ENCODE results near the gene PPP3CA.
"Not testable (repeated sequence)": the region's sequence is repeated elsewhere in the genome, so short reads cannot be mapped to it uniquely, and the experiment has no call there.

Gene PPP3CA

DNA sequence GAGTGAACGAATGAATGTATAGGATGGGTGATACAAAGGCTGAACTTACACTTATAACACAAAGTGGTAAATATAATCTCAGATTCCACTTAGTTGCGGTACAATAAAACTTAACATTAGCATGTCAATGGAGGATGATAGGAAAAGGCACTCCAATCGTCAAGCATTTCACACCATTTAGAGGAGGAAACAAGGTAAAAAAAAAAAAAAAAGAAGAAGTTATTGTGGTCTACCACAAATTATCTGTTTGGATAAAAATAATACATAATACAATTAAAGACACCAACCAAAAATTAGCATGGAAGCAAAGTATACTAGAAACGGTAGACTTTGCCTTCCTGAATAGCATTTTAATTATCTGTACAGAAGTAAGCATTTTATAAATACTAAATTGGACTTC, 205.5 kb downstream of the PPP3CA start:
- no peak for DNase-seq (ENCODE audit: low read depth in 2 of 2)

DNA sequence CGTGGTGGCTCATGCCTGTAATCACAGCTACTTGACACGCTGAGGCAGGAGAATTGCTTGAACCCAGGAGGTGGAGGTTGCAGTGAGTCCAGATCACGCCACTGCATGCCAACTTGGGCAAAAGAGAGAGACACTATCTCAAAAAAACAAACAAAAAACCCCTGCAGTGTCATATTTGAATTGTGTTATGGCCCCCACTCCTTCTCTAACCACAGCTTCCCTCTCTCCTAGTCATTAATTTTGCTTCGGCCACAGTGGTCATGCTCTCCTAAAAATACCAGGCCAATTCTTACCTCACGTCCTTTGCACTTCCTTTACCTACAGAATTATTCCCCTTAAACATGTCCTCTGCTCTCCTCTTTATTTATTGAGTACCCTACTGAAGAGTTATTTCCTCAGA, 206.1 kb downstream of the PPP3CA start:
- no peak for DNase-seq (ENCODE audit: low read depth in 2 of 2)

DNA sequence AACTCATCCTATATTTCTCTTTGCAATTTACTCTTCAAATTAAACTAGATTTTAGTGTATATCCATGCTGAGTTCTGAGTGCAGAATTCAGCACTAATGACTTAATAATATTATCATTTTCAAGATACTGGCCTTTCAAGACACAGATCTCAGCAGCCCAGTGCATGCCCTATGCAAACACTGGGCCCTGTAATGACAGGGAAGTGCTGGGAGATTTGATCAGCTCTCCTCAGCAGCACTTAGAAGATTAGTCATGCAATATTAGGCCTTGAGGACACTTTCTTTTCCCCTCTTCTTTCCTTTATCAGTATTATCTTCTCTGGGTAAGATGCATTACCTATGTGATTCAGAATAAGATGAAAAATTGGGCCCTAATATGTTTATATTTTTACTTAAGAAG, 207.1 kb downstream of the PPP3CA start:
- DNase-seq (ENCODE audit: low read depth in 2 of 2): no peak

DNA sequence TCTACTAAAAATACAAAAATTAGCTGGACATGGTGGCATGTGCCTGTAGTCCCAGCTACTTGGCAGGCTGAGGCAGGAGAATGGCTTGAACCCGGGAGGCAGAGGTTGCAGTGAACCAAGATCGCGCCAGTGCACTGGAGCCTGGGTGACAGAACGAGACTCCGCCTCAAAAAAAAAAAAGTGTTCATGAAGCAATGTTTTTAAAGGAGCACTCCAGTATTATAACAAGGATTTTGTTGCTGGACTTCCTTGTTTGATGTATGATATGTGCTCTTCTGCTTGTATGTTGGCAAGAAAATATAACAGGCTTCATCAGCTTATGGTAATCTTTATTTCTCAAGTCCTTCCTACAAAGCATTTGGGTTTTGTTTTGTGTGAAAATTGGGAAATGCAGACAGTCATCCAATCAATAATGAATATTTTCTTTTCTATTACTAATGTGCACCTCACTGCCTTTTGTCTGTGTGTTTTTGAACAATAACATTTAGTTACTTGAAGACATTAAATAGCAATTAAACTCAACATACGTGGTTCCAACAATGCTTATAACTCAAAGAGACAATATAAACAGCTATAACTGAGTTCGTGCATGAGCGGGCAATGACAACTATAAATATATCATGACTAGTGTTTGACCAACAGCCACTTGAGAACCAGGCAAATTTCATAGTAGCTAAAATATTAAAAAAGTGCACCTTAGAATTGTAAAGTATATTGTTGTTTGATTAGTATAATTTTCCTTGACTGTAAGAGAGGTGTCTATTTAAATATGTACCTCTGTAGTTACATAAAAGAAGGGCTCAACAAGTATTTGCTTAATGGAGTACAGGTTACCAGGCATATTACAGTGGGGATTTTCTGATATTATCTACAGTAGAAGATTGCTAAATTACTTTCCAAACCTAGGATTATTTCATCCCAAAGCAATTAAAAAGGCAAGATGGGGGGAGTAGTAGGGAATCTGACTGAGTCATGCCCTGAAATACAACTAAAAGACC, 210.7 kb downstream of the PPP3CA start:
- DNase-seq (ENCODE audit: low read depth in 2 of 2): no peak

DNA sequence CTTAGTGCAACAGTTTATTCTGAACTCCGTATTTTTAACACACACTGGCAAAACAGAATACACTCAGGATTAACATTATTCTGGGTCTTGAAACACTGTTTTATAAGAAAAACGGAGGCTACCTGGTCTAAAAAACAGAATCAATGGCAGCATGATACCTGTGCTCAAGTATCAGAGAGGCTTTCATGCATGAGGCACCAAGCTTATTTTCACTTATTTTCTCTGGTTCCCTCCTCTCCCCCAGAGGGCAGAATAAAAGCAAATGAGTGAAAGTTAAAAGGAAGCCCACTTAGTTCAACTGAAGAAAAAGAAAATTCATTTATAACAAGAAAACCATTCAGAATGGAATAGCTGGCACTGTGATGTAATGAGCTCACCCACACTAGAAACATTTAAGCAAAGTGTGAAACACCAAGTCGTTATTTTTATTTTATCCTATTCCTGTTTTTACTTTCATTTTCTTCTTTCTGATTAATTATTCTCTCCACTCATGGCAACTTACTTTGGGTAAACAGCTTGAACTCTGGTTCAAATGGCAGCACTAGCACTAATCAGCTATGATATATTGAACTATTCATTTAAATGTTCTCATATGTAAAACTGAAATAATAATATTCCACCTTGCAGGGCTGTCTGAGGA, 211.8 kb downstream of the PPP3CA start:
- DNase-seq (ENCODE audit: low read depth in 2 of 2): no peak

DNA sequence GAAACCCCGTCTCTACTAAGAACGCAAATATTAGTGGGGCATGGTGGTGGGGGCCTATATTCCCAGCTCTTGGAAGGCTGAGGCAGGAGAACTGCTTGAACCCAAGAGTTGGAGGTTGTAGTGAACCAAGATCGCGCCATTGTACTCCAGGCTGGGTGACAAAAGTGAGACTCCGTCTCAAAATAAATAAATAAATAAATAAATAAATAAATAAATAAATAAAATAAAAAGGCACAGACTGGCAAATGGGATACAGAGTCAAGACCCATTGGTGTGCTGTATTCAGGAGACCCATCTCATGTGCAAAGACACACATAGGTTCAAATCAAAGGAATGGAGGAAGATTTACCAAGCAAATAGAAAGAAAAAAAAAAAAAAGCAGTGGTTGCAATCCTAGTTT, 216.3 kb downstream of the PPP3CA start:
- DNase-seq (ENCODE audit: low read depth in 2 of 2): not testable (repeated sequence)

DNA sequence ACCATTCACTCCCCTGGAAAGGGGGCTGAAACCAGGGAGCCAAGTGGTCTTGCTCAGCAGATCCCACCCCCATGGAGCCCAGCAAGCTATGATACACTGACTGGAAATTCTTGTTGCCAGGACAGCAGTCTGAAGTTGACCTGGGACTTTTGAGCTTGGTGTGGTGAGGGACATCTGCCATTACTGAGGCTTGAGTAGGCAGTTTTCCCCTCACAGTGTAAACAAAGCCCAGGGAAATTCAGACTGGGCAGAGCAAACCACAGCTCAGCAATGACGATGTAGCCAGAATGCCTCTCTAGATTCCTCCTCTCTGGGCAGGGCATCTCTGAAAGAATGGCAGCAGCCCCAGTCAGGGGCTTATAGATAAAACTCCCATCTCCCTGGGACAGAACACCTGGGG, 218.4 kb downstream of the PPP3CA start:
- not testable (repeated sequence) for DNase-seq (ENCODE audit: low read depth in 2 of 2)

DNA sequence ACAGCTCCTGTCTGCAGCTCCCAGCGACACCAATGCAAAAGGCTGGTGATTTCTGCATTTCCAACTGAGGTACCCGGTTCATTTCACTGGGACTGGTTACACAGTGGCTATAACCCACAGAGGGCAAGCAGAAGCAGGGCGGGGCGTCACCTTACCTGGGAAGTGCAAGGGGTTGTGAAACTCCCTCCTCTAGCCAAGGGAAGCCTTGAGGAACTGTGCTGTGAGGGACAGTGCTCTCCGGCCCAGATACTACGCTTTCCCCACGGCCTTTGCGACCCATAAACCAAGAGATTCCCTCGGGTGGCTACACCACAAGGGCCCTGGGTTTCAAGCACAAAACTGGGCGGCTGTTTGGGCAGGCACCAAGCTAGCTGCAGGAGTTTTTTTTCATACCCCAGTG, 218.9 kb downstream of the PPP3CA start:
- no peak for DNase-seq (ENCODE audit: low read depth in 2 of 2)

DNA sequence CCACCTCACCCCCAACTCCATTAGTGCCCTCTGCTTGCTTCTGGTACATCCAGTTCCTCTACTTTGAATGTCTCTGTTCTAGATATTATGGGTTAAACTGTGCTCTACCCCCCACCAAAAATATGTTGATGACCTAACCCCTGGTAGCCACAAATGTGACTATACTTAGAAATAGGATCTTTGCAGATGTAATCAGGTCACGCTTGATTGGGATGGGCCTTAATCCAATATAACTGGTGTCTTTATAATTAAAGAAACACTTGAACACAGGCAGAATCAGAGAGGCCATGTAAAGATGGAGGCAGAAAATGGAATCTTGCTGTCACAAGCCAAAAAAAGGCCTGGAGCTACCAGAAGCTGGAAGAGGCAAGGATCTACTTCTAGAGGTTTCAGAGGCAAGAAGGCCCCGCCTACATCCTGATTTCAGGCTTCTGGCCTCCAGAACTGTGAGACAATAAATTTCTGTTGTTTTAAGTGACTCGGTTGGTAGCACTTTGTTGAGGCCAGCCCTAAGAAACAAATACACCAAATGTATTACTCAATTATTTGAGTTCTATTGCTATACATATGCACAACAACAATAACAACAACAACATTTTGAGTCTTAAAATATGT, 220.0 kb downstream of the PPP3CA start:
- no peak for DNase-seq (ENCODE audit: low read depth in 2 of 2)

DNA sequence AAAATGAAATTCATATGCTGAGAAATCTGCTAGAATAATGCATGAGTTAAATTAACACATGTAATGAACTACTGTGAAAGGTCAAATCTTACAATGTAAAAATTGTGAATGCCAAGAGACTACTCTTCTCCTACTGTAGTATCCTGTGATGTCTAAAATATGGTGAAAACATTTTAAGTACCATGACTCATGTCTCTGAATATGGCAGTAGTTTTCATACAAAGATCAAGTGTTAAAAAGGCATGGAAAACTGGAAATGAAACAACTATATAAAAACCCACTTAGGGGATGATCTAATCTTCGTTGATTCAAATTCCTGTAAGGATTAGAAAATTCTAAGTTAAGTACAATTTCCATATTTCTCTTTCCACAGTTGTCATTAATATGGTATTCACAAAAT, 221.3 kb downstream of the PPP3CA start:
- no peak for DNase-seq (ENCODE audit: low read depth in 2 of 2)

DNA sequence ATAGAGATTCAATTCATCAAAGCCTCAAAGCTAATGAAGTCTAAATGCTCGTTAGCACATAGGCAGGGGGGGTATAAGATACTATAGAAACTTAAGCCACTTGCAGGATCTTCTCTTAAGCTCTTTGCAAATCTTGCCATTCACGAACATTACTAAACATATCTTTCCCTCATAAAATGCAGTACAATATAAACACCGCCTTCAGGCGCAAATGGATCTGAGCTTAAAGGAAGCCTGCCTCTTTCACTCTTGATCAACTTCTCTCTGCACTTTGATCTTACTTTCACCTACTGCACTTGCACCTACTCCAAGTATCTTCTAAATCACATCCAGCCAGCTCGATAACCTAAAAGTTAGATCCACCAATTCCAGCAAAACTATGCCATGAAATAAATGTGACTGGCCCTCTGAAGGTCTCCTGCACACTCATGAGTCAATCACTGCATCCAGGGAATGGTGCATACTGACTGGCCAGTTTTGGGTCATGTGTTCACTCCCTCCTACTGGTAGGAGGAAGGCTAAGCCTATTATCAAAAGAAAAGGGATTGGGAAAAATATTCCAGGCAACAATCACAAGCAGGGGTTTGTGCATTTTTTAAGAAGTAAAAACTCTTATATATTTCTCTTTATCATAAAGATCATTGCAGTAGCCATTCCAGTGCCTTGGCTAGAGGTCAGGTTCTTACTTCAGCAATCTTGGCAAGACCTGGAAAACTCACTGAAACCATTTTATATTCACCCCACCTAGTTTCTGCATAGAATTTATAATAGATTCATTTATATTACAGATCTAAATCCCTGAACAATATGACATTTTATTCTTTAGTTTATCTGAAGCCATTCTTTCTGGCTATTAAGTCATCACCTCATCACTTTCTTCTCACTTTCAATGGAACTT, 222.0 kb downstream of the PPP3CA start:
- DNase-seq (ENCODE audit: low read depth in 2 of 2): no peak

DNA sequence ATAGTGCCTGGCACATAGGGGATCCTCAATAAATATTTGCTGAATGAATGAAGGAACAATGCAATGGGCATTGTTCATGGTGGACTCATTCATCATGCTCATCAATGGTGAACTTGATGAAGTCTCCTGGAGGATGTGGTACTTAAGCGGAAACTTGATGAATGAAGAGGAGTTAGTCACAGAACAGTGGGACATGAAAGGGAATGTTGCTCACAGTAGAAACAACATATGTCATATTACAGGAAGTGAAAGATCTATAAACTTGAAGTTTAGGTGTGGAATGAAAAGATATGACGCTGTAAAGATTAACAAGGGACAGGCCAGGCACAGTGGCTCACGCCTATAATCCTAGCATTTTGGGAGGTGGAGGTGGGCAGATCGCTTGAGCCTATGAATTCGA, 224.1 kb downstream of the PPP3CA start:
- DNase-seq (ENCODE audit: low read depth in 2 of 2): no peak

DNA sequence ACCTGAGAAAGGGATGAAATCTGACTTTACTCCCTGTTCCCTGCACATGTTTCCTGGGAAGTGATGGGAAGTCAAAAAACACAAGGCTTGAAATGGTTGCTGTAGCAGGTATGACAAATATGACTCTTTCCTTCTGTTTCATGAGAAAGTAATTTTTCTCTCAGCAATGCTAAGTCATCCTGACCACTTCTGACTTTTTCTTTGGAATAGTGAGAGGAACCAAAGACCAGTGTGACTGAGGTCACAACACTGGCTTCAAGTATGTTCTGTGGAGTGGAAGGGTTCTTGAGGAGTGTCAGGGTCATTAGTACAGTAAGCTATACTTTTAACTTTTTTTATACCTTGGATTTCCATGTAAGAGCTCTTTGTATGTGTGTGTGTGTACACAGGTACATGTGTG, 225.3 kb downstream of the PPP3CA start:
- DNase-seq (ENCODE audit: low read depth in 2 of 2): no peak

DNA sequence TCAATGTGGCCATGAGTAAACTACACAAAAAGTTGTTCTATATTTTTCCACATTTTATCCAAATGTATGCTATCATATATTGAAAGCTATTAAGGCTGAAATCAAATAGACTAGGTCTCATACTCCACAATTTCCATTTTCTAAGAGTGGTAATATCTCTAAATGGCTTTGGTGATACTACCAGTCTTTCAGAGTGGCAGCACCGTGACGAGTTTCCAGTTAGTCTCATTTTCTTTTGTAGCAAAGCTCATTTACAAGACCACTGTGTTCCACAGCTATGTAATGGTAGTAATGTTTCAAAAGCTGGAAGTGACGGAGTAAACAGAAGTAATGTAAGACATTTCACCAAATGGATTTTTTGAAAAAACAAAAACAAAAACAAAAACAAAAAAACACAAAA, 228.2 kb downstream of the PPP3CA start:
- DNase-seq (ENCODE audit: low read depth in 2 of 2): no peak

DNA sequence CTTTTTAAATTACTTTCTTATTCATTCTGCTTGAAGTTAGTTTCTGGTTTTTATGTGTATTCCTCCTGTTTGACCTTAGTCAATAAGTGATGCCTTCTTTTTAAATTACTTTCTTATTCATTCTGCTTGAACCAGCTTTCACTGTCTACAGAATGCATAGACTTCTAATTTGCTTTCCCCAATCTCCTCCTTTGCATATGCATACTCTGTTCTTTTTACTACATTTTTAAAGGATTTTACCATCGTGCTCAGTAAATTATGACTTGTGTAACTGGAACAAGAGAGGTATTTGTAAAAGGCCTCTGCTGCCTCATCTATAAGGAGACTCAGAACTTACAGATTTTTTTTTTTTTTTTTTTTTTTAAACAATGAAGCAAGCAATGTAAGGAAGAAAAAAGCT, 228.7 kb downstream of the PPP3CA start:
- DNase-seq (ENCODE audit: low read depth in 2 of 2): no peak

DNA sequence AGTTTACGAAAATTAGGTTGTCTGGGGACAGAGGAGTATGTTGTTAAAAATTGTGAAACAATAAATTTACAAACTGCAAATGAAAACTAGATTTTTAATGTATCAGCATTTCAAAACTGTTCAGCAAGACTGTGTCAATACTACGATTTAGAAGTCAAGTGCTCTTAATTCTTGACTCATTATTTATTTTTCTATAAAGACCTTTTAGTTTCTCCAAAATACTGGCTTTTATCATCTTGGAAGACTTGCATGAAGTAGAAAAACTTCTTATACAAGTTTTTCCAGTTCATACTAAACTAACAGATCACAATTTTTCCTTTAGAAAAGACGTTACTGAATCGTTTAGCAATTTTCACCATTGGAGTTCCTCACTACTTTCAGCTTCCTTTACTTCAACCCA, 231.4 kb downstream of the PPP3CA start:
- DNase-seq (ENCODE audit: low read depth in 2 of 2): no peak

DNA sequence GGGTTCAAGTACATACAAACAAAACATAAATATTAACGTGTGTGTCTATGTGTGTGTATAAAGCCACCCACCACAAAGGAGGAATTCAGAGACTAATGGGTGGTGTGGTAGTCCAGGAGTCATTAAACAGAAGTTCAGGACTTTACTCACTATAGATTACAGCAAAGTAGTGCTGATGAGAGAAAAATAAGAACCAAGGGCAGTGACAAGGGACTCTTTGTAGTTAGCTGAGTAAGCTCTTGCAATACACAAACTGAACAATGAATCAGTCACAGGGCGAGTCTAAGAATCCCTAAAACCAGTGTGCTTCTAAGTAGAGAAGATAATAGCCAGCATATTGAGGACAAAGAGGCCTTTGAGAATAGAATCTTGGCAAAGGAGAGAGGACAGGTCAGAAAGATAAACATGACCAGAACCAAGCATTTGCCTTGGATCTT, 232.4 kb downstream of the PPP3CA start:
- DNase-seq (ENCODE audit: low read depth in 2 of 2): no peak

DNA sequence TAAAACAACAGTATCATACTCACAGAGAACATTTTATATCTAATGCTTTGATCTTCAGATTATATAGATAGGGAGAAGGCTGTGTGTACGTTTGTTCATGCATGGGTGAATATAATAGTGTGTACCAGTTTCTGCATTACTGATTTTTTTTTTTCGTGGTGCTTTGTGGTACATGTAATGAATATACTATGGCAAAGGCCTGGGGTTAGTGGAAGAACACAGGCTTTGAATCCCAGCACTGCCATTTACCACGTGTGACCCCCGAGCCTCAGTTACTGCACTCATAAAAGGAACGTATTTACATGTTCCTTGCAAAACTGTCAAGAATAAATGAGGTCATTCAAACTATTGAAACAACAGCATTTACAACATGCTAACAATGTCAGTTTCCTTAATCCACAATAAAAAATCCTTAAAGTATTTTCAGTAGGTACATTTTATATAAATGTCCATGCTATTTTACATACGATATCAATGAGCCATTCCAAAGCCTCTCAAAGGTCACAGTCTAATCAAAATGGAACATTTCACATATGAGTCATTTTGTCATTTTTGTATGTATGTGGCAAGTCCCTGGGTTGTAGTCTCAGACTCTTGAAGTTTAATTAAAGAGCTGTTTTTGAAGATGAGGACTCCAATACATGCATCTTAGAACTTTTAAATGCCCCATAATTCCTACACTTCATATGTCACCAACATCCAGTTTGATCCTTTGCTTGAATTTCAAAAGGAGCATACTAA, 242.8 kb downstream of the PPP3CA start:
- DNase-seq (ENCODE audit: low read depth in 2 of 2): no peak

DNA sequence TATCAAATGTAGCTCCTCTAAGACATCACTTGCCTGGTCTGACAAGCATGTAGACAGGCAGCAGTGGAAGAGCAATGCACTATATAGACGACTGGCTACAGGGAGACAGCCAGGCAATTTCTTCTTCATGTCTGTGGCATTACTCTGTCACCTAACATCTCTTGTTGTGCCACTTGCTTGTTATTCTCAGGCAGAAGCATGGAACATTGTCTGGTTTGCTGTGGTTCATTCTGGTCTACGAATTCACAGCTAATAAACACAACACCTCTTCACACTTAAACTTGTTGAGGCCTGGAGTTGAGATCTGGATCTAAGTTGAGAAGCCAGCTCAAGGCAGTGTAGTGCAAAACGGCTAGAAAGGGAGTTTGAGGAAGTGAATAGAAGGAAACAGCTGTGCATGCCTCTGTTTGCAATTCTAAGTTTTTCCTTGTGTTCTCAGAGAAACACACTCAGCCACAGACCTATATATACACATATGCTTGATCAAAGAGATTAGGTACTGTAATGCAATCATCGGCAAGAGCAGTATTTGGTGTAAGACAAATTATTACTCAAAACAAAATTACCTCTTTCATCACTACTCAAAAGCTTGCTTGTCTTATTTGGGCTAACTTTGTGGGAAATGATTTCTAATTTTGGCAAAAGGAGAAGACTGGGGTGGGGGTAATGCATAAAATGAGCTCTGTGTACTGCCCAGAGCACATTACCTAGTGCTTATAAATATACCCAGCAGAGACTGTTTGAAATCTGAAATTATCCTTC, 243.8 kb downstream of the PPP3CA start:
- no peak for DNase-seq (ENCODE audit: low read depth in 2 of 2)

DNA sequence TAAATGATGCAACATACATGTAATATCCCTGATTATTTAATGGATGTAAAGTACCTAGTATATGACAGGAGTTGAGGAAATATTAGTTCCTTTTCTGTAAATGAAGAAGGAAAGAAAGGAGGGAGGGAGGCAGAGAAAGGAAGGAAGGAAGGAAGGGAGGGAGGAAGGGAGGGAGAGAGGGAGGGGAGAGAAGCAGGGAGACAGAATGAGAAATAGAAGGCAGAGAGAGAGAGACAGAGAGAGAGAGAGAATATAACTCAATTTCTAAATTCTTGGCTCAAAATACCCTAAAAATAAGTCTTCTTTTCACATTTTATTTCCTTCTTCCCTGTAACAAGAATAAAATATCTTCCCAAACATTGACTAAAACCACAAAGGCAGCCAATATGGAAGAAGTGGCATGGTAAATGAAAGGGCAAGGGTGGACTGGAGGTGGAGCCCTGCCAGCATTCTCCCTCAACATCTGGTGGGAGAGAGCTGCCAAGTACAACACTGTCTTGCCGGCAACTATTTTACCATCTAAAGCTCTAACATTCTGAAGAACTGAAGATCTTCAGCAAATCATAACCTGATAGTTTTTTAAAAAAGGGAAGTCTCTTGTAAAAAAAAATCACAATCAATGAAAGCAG, 245.1 kb downstream of the PPP3CA start:
- no peak for DNase-seq (ENCODE audit: low read depth in 2 of 2)

All from activated CD4-positive, alpha-beta T cell treated with anti-CD3 and anti-CD28 coated beads for 24 hours (primary cell).